ENCODE measurements around the gene RNF214. TPM values are rescaled to one million over a fixed set of nuclear protein-coding genes. Genes with fewer than 3 reads are reported as not detected.

The RNF214 gene
- total RNA-seq, 2 donors from 2014 or later: 46.4 to 51.1 TPM

GRCh38 chr11:117313828-117314768, 81.6 kb downstream of the RNF214 start:
- no peaks in the 10 kb centered on the region for H3K9me3 Mint-ChIP-seq
- TF ChIP-seq CTCF (conservative IDR thresholded peaks at IDR 0.05): no peak
- no peaks in the 10 kb centered on the region for H3K27me3 ChIP-seq (ENCODE audit: control insufficient read depth, insufficient read depth, low read length, poor library complexity, severe bottlenecking)
- H3K27ac ChIP-seq (ENCODE audit: low read depth, low read length): no peak overlapping the region
- H3K4me3 ChIP-seq (ENCODE audit: low read length): peak overlapping the region; percentile 89
- H3K9ac ChIP-seq (ENCODE audit: extremely low read depth, low read length, poor library complexity, severe bottlenecking): no peak overlapping the region
- WGBS, 2 experiments (ENCODE audit: insufficient coverage in 1 of 2, insufficient read length in 1 of 2): 80 to 83% methylated on average over 7 to 14 of the region's 14 CpGs
- no peaks in the 10 kb centered on the region for H3K36me3 ChIP-seq (ENCODE audit: control insufficient read depth, insufficient read depth, low read length)
- peak overlapping the region; percentile 61 for H3K4me3 Mint-ChIP-seq
- DNase-seq: no peak
- no peaks in the 10 kb centered on the region for H3K27me3 Mint-ChIP-seq (ENCODE audit: insufficient read depth)
- no peak overlapping the region for H3K27ac Mint-ChIP-seq
- peaks cover 19% of the 10 kb centered on the region for H3K4me1 Mint-ChIP-seq
- peaks cover 3% of the 10 kb centered on the region for H3K36me3 Mint-ChIP-seq (ENCODE audit: low read depth)
- H3K9me3 ChIP-seq (ENCODE audit: control insufficient read depth, low read length): no peaks in the 10 kb centered on the region
- no peaks in the 10 kb centered on the region for H3K4me1 ChIP-seq (ENCODE audit: control insufficient read depth, insufficient read depth, low read length)

GRCh38 chr11:117314840-117315239, 82.4 kb downstream of the RNF214 start:
- no peak for TF ChIP-seq CTCF (conservative IDR thresholded peaks at IDR 0.05)

DNA sequence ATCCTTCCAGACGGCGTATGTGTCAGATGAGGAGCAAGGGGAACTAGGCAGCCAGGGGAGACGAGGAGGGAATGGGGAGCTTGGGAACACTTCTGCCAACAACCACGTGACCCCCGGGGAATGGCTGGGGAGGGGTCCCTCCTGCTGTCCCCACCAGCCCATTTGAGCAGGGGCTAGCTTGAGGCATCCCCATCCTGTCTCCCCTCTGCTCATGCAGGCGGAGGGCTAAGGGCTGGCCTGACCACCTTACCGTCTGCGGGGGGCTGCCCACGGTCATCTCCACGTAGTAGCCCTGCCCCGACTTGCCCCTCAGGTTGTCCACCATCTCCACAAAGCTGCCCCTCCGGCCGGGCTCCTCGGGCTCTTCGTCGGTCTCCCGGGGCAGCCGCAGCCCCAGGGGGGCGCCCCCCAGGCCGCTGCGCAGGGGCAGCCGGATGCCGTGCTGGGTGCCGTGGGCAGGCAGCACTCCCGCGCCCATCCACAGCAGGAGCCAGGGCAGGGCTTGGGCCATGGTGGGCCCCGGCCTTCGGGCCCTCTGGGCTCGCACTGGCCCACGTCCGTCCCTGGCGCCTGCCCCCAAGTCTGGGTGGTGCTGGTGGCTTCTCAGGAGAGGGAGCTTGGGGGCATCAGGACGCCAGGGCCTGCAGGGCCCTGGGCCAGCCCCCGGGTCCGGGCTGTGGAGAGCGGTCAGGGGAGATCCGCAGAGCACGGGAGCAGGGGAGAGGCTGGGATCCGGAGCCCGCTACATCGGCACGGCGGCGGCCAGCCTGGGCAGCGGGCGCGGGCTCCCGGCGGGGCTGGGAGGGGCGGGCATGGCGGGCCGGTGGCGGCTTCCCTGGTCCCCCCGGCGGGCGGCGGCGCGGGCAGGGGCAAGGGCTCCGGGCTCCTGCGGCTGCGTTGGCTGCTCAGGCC, 83.1 kb downstream of the RNF214 start:
- no peak for DNase-seq

More at GRCh38 chr11:117314840-117315239, 82.4 kb downstream of the RNF214 start:
- Mint-ChIP-seq H3K27ac (no peak overlapping the region), H3K27me3 (ENCODE audit: insufficient read depth) (no peaks in the 10 kb centered on the region), H3K36me3 (ENCODE audit: low read depth) (peaks cover 3% of the 10 kb centered on the region), H3K9me3 (no peaks in the 10 kb centered on the region), H3K4me1 (peaks cover 20% of the 10 kb centered on the region), H3K4me3 (peak overlapping the region; percentile 61)
- no peaks in the 10 kb centered on the region for H3K9me3 ChIP-seq (ENCODE audit: control insufficient read depth, low read length)
- peak overlapping the region; percentile 89 for H3K4me3 ChIP-seq (ENCODE audit: low read length)
- no peak overlapping the region for H3K9ac ChIP-seq (ENCODE audit: extremely low read depth, low read length, poor library complexity, severe bottlenecking)
- no peaks in the 10 kb centered on the region for H3K36me3 ChIP-seq (ENCODE audit: control insufficient read depth, insufficient read depth, low read length)
- WGBS, 2 experiments (ENCODE audit: insufficient coverage in 1 of 2, insufficient read length in 1 of 2): 39 to 48% methylated on average over 3 to 10 of the region's 10 CpGs
- no peak overlapping the region for H3K27ac ChIP-seq (ENCODE audit: low read depth, low read length)
- no peaks in the 10 kb centered on the region for H3K27me3 ChIP-seq (ENCODE audit: control insufficient read depth, insufficient read depth, low read length, poor library complexity, severe bottlenecking)
- DNase-seq: peak; percentile 54
- H3K4me1 ChIP-seq (ENCODE audit: control insufficient read depth, insufficient read depth, low read length): no peaks in the 10 kb centered on the region

More for the DNA sequence above, 83.1 kb downstream of the RNF214 start:
- H3K4me1 Mint-ChIP-seq: peaks cover 20% of the 10 kb centered on the region
- H3K36me3 Mint-ChIP-seq (ENCODE audit: low read depth): peaks cover 3% of the 10 kb centered on the region
- peak overlapping the region; percentile 44 for H3K9ac ChIP-seq (ENCODE audit: extremely low read depth, low read length, poor library complexity, severe bottlenecking)
- 5 to 10% methylated on average over 21 to 62 of the region's 62 CpGs for WGBS, 2 experiments (ENCODE audit: insufficient coverage in 1 of 2, insufficient read length in 1 of 2)
- H3K27ac ChIP-seq (ENCODE audit: low read depth, low read length): no peak overlapping the region
- H3K9me3 ChIP-seq (ENCODE audit: control insufficient read depth, low read length): no peaks in the 10 kb centered on the region
- H3K27me3 ChIP-seq (ENCODE audit: control insufficient read depth, insufficient read depth, low read length, poor library complexity, severe bottlenecking): no peaks in the 10 kb centered on the region
- peak overlapping the region; percentile 89 for H3K4me3 ChIP-seq (ENCODE audit: low read length)
- H3K27ac Mint-ChIP-seq: no peak overlapping the region
- H3K27me3 Mint-ChIP-seq (ENCODE audit: insufficient read depth): no peaks in the 10 kb centered on the region
- TF ChIP-seq CTCF (conservative IDR thresholded peaks at IDR 0.05): no peak
- no peaks in the 10 kb centered on the region for H3K9me3 Mint-ChIP-seq
- H3K4me1 ChIP-seq (ENCODE audit: control insufficient read depth, insufficient read depth, low read length): no peaks in the 10 kb centered on the region
- H3K4me3 Mint-ChIP-seq: peak overlapping the region; percentile 61
- H3K36me3 ChIP-seq (ENCODE audit: control insufficient read depth, insufficient read depth, low read length): no peaks in the 10 kb centered on the region
